Activated CD4-positive, alpha-beta T cell treated with anti-CD3 and anti-CD28 coated beads, Interleukin-2, amount 50 U/mL, for 48 hours (primary cell): ENCODE data around the gene PTTG1.

ENCODE experiments used
- DNase-seq, 2 experiments: peaks; one replicate each; pipeline ENCODE4 v3.0.0-alpha.2; 2020

The PTTG1 gene

GRCh38 chr5:160474084-160474483, 52.4 kb downstream of the PTTG1 start:
- no peak for DNase-seq

- DNase-seq = no peak
These were observed 54.3 kb downstream of the PTTG1 start for GRCh38 chr5:160475864-160476438.

- no peak for DNase-seq
These were observed 55.8 kb downstream of the PTTG1 start for GRCh38 chr5:160477266-160477970.

GRCh38 chr5:160478163-160478562, 56.5 kb downstream of the PTTG1 start:
- no peak for DNase-seq
